GM13976 (cell line): ENCODE results near the gene FAAP100.
A peak's percentile ranks its signal among the peaks of the same experiment; 100 is the strongest.

Source experiments
- DNase-seq: peaks from one replicate; pipeline ENCODE4 v3.0.0; 2012; ENCODE audit warnings: low spot score
- in situ Hi-C: fragments of 300-500 bp; cut with MboI; formaldehyde crosslinking; loops from one replicate; pipeline ENCODE4 v1.12.0; 2022; ENCODE audit warnings: low sequenced_read_pairs, mixed read lengths, inconsistent platforms; ENCODE audit not compliant: unreplicated experiment
- TF ChIP-seq, protein P1 (sequence below): IDR thresholded peaks from 2 replicates; pipeline ENCODE4 v1.5.1; 2012; ENCODE audit warnings: borderline replicate concordance, mild to moderate bottlenecking; ENCODE audit not compliant: insufficient read depth; ENCODE audit errors: extremely low read depth, missing control alignments, control extremely low read depth

The FAAP100 gene

DNA sequence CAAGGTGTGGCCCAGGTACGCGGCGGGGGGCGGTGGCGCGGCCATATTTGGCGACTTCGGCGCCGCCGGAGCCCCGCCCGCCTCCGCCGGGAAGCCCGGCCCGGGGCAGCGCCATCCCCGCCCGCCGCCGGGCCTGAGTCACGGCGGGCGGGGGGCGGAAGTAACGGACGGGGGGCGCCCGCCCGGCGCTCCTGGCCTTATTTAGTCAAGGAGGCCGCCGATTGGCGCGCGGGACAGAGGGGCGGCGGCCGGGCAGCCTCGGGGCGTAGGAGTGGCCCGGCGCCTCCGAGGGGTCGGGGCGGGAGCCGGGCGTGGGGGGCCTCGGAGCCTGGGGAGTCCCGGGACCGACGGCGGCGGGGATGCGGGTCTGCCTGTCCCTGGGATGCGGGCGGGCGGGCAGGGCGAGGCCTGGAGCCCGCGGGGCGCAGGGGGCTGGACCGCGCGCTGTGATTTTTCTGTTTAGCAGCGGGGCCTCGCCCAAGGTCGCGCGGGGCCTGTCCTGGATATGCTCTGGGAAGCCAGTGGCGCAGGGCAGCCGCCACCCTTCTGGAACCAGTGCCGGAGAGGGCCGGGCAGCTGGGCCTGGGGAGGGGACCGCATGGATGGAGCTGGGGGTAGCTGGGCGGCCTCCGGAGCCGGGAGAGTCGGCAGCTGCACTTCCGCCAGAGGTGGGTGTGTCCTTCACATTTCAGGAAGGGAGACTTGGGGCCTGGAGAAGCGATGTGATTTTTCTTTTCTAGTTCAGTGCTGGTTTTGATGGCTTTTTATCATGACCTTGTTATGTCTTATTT is 37.2 kb downstream of the FAAP100 start:
- in situ Hi-C loops: no loop called here
- TF ChIP-seq, protein P1, sequence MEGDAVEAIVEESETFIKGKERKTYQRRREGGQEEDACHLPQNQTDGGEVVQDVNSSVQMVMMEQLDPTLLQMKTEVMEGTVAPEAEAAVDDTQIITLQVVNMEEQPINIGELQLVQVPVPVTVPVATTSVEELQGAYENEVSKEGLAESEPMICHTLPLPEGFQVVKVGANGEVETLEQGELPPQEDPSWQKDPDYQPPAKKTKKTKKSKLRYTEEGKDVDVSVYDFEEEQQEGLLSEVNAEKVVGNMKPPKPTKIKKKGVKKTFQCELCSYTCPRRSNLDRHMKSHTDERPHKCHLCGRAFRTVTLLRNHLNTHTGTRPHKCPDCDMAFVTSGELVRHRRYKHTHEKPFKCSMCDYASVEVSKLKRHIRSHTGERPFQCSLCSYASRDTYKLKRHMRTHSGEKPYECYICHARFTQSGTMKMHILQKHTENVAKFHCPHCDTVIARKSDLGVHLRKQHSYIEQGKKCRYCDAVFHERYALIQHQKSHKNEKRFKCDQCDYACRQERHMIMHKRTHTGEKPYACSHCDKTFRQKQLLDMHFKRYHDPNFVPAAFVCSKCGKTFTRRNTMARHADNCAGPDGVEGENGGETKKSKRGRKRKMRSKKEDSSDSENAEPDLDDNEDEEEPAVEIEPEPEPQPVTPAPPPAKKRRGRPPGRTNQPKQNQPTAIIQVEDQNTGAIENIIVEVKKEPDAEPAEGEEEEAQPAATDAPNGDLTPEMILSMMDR: no peak
- DNase-seq: peak; percentile 87

DNA sequence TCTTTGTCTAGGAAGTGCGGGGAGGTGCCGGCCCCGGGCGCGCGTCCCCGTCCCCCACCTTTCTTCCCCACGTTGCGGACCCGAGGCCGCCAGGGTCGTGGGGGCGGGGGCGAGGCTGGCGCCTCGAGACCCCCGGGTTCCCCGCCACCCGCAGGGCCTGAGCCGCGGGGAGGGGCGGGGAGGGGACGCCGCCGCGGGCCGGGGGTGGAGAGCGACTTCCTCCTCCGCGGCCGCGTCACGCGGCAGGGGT is 37.7 kb downstream of the FAAP100 start:
- no peak for DNase-seq
- TF ChIP-seq, protein P1: no peak
- in situ Hi-C loops: no loop called here

DNA sequence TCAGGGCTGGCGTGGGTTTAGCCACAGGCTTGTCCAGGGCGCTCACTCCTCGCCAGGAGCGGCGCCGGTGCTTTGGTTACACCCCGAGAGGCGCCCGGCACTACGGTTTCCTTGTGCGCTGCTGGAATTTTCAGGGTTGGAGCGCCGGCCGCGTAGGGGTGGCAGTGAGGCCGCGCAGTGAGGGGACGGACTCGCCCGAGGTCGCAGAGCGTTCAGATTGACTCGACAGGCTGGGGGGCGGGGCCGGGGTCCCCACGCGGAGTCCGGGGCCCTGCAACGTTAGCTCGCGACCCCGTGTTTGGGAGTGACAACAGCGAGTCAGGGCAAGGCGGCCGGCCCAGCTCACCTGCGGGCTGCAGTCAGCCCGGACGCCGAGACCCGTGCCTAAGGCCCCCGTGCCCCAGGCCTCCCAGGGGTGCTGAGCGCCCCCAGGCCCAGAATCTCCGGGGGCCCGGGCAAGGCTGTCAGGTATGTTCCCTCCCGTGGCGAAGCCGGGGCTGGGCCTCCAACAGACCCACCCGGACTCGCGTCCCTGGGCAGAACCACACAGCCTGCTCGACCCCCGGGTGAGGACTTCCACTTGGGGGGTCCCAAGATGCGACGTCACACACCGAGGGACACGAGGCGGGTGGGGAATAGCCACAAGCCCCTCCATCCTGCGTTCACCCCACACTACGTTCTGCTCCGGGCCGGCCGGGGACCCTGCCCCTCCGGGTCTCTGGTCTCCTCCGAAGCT is 38.2 kb downstream of the FAAP100 start:
- DNase-seq: no peak
- in situ Hi-C loops: no loop called here
- TF ChIP-seq, protein P1: no peak

DNA sequence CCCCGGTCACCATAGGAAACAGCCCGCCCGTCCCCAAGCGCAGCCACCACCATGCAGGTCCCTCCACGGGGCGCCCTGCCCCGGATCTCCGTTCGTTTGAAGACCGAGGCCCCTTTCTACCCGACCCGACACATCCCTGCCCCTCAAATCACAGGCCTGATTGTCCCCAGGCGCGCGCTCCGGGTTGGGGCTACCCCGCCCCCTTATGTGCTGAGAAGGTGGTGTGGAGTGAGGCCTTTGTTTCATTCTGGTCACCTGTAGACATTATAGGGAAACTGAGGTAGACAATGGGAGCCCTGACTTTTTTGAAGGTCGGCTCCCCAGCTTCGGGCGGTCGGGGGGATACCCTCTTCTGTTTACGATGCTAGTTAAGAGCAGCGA is 38.8 kb downstream of the FAAP100 start:
- in situ Hi-C loops: no loop called here
- TF ChIP-seq, protein P1: no peak
- DNase-seq: peak; percentile 64

DNA sequence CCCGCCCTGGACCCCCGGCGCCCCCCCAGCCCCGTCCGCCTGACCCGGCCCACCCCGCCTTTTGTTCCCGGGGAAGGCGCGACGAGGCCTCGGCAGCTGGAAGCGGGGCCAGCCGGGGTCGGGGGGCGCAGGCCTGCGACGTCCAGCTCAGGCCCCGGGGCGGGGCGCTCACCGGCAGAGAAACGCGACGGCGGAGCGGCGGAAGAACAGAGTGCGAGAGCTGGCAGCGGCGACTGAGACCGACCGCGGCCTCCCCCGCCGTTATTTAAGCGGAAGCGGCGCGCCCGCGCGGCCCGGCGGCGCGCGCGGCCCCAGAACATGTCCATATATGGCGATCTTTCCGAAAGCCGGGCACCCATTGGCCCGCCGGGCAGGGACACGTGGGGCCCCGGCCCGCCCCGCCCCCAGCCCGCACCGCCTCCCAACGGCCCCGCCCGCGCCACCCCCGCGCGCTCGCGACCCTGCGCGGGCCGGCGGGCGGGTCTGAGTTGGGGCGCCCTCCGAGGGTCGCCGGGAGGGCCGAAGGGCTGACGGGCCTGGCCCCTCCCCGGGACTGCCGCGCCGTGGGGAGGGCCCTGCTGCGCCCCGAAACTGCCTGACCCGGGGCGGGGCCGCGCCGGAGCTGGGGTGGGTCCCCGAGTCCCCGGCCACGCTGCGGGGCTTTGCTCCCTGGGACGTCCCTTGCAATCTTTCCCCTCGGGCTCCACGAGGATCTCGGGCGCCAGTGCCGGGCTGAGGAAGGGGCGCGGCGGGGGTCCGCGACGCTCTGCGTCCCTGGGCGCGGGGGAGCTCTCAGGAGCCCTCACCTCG is 39.4 kb downstream of the FAAP100 start, which contains the start of gene ACTG1:
Gene ACTG1, minus strand, starts transcription at position 238 of the 810 bp plus-strand sequence. CDS start 445 bp downstream, outside the sequence.
- in situ Hi-C loops: no loop called here
- peak; percentile 95 for DNase-seq
- TF ChIP-seq, protein P1: no peak

DNA sequence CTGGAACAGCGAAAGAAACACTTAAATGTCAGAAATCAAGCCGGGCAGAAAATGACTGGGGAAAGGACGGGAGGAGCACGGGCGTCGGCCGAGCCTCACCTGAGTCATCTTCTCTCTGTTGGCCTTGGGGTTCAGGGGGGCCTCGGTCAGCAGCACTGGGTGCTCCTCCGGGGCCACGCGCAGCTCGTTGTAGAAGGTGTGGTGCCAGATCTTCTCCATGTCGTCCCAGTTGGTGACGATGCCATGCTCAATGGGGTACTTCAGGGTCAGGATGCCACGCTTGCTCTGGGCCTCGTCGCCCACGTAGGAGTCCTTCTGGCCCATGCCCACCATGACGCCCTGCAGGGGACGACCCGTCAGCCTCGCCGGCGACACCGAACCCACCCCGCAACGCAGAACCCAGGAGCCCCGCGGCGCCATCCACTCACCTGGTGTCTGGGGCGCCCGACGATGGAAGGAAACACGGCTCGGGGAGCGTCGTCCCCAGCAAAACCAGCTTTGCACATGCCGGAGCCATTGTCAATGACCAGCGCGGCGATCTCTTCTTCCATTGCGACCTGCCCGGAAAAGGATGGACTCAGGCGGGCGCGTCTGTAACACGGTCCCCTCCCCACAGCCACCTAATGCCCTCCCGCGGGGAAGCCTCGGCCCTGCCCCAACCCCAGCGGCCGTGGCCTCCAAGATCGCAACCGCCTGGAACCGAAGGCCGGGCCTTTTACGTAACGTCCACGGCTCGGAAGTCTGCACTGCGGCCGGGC is 40.2 kb downstream of the FAAP100 start:
- in situ Hi-C loops: no loop called here
- TF ChIP-seq, protein P1: no peak

More for the DNA sequence above, 40.2 kb downstream of the FAAP100 start:
- DNase-seq: no peak
